ENCODE measurements around the gene TNRC18.

GRCh38 chr7:5390918-5391317, 32.7 kb downstream of the TNRC18 start:
- TF ChIP-seq CTCF (conservative IDR thresholded peaks at IDR 0.05; ENCODE audit: low read depth, low read length) (no peak), EZH2 (IDR thresholded peaks at IDR 0.05; ENCODE audit: borderline replicate concordance, low read depth, low read length, poor library complexity, severe bottlenecking) (no peak)
